HG02840 (cell line): ENCODE results near the gene SLC6A4.
"Not testable (repeated sequence)": the region's sequence is repeated elsewhere in the genome, so short reads cannot be mapped to it uniquely, and the experiment has no call there.

Experiments
- ATAC-seq: cut with Tn5 transposase; IDR thresholded peaks from one replicate; pipeline ENCODE4 v1.9.1; 2021; ENCODE audit warnings: mild to moderate bottlenecking, moderate library complexity, moderate number of reproducible peaks; ENCODE audit not compliant: unreplicated experiment, low FRiP score

Gene SLC6A4

GRCh38 chr17:30188211-30188939, 47.1 kb downstream of the SLC6A4 start:
- no peak for ATAC-seq

GRCh38 chr17:30187573-30187972, 47.9 kb downstream of the SLC6A4 start:
- ATAC-seq = no peak

GRCh38 chr17:30186761-30187160, 48.7 kb downstream of the SLC6A4 start:
- ATAC-seq = no peak

- ATAC-seq = no peak
Observed at GRCh38 chr17:30176855-30177254, 58.6 kb downstream of the SLC6A4 start.

GRCh38 chr17:30174556-30174955, 60.9 kb downstream of the SLC6A4 start:
- no peak for ATAC-seq

- ATAC-seq = peak; percentile 57
Observed at GRCh38 chr17:30173649-30174048, 61.8 kb downstream of the SLC6A4 start.

GRCh38 chr17:30172560-30172959, 62.9 kb downstream of the SLC6A4 start:
- ATAC-seq = no peak

- no peak for ATAC-seq
Observed at GRCh38 chr17:30170415-30170987, 65.0 kb downstream of the SLC6A4 start.

GRCh38 chr17:30165960-30166359, 69.5 kb downstream of the SLC6A4 start:
- no peak for ATAC-seq

GRCh38 chr17:30165147-30165546, 70.3 kb downstream of the SLC6A4 start:
- ATAC-seq = no peak

- no peak for ATAC-seq
Observed at GRCh38 chr17:30164531-30164930, 71.0 kb downstream of the SLC6A4 start.

- no peak for ATAC-seq
Observed at GRCh38 chr17:30161601-30162000, 73.9 kb downstream of the SLC6A4 start.

- no peak for ATAC-seq
Observed at GRCh38 chr17:30160419-30161172, 74.9 kb downstream of the SLC6A4 start.

GRCh38 chr17:30158896-30159625, 76.4 kb downstream of the SLC6A4 start:
- no peak for ATAC-seq

GRCh38 chr17:30155389-30155788, 80.1 kb downstream of the SLC6A4 start:
- ATAC-seq = no peak

- ATAC-seq = no peak
Observed at GRCh38 chr17:30153463-30153862, 82.0 kb downstream of the SLC6A4 start.

GRCh38 chr17:30151471-30151870, 84.0 kb downstream of the SLC6A4 start:
- no peak for ATAC-seq

- no peak for ATAC-seq
Observed at GRCh38 chr17:30148376-30148775, 87.1 kb downstream of the SLC6A4 start.

GRCh38 chr17:30147860-30148259, 87.6 kb downstream of the SLC6A4 start:
- ATAC-seq = not testable (repeated sequence)
